Osteoblast (primary cell): ENCODE measurements around the gene WDR45B. TPM values are rescaled to one million over a fixed set of nuclear protein-coding genes. Genes with fewer than 3 reads are reported as not detected.

Experiments used
- DNase-seq: peaks from one replicate; pipeline ENCODE4 v3.0.0; 2011; ENCODE audit warnings: low spot score, mixed read lengths; ENCODE audit not compliant: insufficient read length; ENCODE audit errors: missing footprints
- H2AFZ ChIP-seq: 2 replicates; pipeline ENCODE4 v1.6.0; 2011; ENCODE audit warnings: mild to moderate bottlenecking, low read length
- H3K27ac ChIP-seq: 2 replicates; pipeline ENCODE4 v1.5.1; 2011; ENCODE audit warnings: mild to moderate bottlenecking, low read depth, low read length, moderate library complexity
- H3K27me3 ChIP-seq: 2 replicates; pipeline ENCODE4 v1.6.0; 2012; ENCODE audit warnings: mild to moderate bottlenecking, control low read depth, inconsistent platforms, low read length, moderate library complexity; ENCODE audit not compliant: insufficient read depth
- H3K36me3 ChIP-seq: 2 replicates; pipeline ENCODE4 v1.5.1; 2011; ENCODE audit warnings: mild to moderate bottlenecking, low read length, control low read depth, moderate library complexity; ENCODE audit not compliant: insufficient read depth
- H3K4me1 ChIP-seq: 2 replicates; pipeline ENCODE4 v1.5.1; 2011; ENCODE audit warnings: mild to moderate bottlenecking, low read length, control low read depth, moderate library complexity; ENCODE audit not compliant: insufficient read depth
- H3K4me2 ChIP-seq: 2 replicates; pipeline ENCODE4 v1.6.0; 2011; ENCODE audit warnings: mild to moderate bottlenecking, low read length; ENCODE audit not compliant: insufficient read depth
- H3K4me3 ChIP-seq: fragments of 200-600 bp; sonication (generic); 3 replicates; pipeline ENCODE4 v1.5.1; 2012; ENCODE audit warnings: mild to moderate bottlenecking, low read length, inconsistent platforms; ENCODE audit not compliant: insufficient read depth
- H3K79me2 ChIP-seq: 2 replicates; pipeline ENCODE4 v1.6.0; 2012; ENCODE audit warnings: mild to moderate bottlenecking, low read length, control low read depth, inconsistent platforms; ENCODE audit not compliant: insufficient read depth
- H3K9me3 ChIP-seq: 2 replicates; pipeline ENCODE4 v1.5.1; 2011; ENCODE audit warnings: low read depth, low read length, control low read depth
- H4K20me1 ChIP-seq: 2 replicates; pipeline ENCODE4 v1.6.0; 2012; ENCODE audit warnings: mild to moderate bottlenecking, low read length, control low read depth; ENCODE audit not compliant: insufficient read depth
- CTCF ChIP-seq: IDR thresholded peaks from 2 replicates; pipeline ENCODE4 v1.5.1; 2011; ENCODE audit warnings: mild to moderate bottlenecking, low read depth, low read length, moderate library complexity; ENCODE audit errors: extremely low read depth
- total RNA-seq: library from RNA; depleted of rRNA; stranded (reverse); fragments of >200 nt; gene quantifications from 2 replicates; pipeline ENCODE4 v1.2.3, GENCODE V29; 2012

The WDR45B gene
- total RNA-seq, 1 donor, result 66.2 TPM

- no peak for TF ChIP-seq CTCF
- Histone ChIP-seq H2AFZ (no peak overlapping the region), H3K4me1 (no peaks in the 10 kb centered on the region), H3K79me2 (no peaks in the 10 kb centered on the region), H3K27me3 (no peaks in the 10 kb centered on the region), H3K4me2 (no peak overlapping the region), H3K36me3 (no peaks in the 10 kb centered on the region), H3K4me3 (no peak overlapping the region), H3K9me3 (no peaks in the 10 kb centered on the region), H3K27ac (no peak overlapping the region), H4K20me1 (no peaks in the 10 kb centered on the region)
- DNase-seq, result no peak
Observed at GRCh38 chr17:82665891-82666290, 17.6 kb upstream of the WDR45B start.

GRCh38 chr17:82665217-82665616 lies 17.0 kb upstream of the WDR45B start:
- no peak overlapping the region for H3K27ac ChIP-seq
- no peak overlapping the region for H3K4me2 ChIP-seq
- H4K20me1 ChIP-seq, result no peaks in the 10 kb centered on the region
- H3K27me3 ChIP-seq, result no peaks in the 10 kb centered on the region
- no peak overlapping the region for H3K4me3 ChIP-seq
- no peak for DNase-seq
- no peak for TF ChIP-seq CTCF
- no peaks in the 10 kb centered on the region for H3K9me3 ChIP-seq
- H2AFZ ChIP-seq, result no peak overlapping the region
- no peaks in the 10 kb centered on the region for H3K79me2 ChIP-seq
- H3K4me1 ChIP-seq, result no peaks in the 10 kb centered on the region
- no peaks in the 10 kb centered on the region for H3K36me3 ChIP-seq

- DNase-seq, result peak; percentile 59
Observed at GRCh38 chr17:82664701-82665182, 16.5 kb upstream of the WDR45B start.

GRCh38 chr17:82664276-82664575 lies 16.0 kb upstream of the WDR45B start:
- no peaks in the 10 kb centered on the region for H3K4me1 ChIP-seq
- no peak for TF ChIP-seq CTCF
- no peak overlapping the region for H2AFZ ChIP-seq
- H3K4me2 ChIP-seq, result no peak overlapping the region
- no peak overlapping the region for H3K4me3 ChIP-seq
- no peaks in the 10 kb centered on the region for H4K20me1 ChIP-seq
- no peaks in the 10 kb centered on the region for H3K36me3 ChIP-seq
- H3K79me2 ChIP-seq, result no peaks in the 10 kb centered on the region
- H3K27me3 ChIP-seq, result no peaks in the 10 kb centered on the region
- H3K9me3 ChIP-seq, result no peaks in the 10 kb centered on the region
- no peak overlapping the region for H3K27ac ChIP-seq
- peak; percentile 34 for DNase-seq

More at GRCh38 chr17:82664701-82665182, 16.5 kb upstream of the WDR45B start:
- Histone ChIP-seq H3K36me3 (no peaks in the 10 kb centered on the region), H2AFZ (no peak overlapping the region), H3K27me3 (no peaks in the 10 kb centered on the region), H4K20me1 (no peaks in the 10 kb centered on the region), H3K4me1 (no peaks in the 10 kb centered on the region), H3K9me3 (no peaks in the 10 kb centered on the region), H3K27ac (no peak overlapping the region), H3K79me2 (no peaks in the 10 kb centered on the region), H3K4me2 (no peak overlapping the region), H3K4me3 (no peak overlapping the region)
- no peak for TF ChIP-seq CTCF
